Stimulated activated CD4-positive, alpha-beta T cell treated with anti-CD3 and anti-CD28 coated beads, Interleukin-1b, Interleukin-23, amount 100 ng/mL, for 4 hours (primary cell): ENCODE results near the gene CARD9.
A peak's percentile ranks its signal among the peaks of the same experiment; 100 is the strongest.

Source experiments
- DNase-seq, 2 donors: peaks; one replicate each; pipeline ENCODE4 v3.0.0-alpha.2; 2020; ENCODE audit warnings: low read depth in 2 of 2

CARD9 gene

DNA sequence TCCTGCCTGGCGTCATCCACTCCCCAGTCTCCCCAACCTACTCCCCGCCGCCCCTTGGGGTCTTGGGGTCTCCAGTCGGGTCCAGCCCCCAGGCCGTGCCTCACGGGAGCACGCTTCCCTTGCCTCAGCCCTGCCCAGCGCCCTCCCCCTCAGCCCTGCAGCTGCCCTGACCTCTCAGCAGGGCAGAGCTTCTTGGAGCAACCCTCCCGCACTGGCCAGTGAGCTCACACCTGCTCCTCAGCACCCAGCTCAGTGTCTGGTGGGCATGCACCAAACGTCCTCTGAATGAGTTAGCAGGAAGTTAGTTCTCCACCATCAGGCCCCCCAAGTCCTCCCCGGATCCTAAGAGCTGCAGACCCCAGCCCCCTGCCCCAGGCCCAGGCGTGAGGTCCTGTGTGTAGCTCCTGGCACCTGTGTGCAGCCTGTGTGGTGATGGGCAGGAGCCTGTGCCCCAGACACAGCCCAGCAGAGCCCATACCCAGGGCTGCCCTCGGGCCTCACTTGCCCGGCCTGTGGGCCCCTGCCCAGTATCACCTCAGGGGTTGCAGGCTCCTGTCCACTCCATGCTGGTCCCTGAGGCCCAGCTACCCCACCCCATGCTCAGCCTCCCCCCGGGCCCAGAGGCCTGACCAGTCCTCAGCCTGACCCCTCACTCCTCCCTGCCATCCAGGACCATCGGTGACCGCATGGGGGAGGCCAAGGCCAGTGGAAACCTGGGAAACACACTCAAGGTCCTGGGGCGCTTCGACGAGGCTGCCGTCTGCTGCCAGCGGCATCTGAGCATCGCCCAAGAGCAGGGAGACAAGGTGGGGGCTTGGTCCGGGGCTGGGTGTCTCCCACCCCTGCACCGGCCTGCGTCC is 37.9 kb downstream of the CARD9 start:
- DNase-seq, result no peak

DNA sequence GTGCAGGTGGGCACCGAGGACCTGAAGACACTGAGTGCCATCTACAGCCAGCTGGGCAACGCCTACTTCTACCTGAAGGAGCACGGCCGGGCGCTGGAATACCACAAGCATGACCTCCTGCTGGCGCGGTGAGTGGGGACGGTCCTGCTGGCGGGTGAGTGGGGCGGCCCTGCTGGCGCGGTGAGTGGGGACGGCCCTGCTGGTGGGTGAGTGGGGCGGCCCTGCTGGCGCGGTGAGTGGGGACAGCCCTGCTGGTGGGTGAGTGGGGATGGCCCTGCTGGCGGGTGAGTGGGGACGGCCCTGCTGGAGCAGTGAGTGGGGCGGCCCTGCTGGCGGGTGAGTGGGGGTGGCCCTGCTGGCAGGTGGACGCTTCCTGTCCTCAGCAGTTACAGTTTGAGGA is 38.9 kb downstream of the CARD9 start:
- DNase-seq, result no peak

- DNase-seq, result no peak
These were observed 40.0 kb downstream of the CARD9 start for GRCh38 chr9:136333486-136333885.

GRCh38 chr9:136333045-136333444 is 40.4 kb downstream of the CARD9 start:
- no peak for DNase-seq

DNA sequence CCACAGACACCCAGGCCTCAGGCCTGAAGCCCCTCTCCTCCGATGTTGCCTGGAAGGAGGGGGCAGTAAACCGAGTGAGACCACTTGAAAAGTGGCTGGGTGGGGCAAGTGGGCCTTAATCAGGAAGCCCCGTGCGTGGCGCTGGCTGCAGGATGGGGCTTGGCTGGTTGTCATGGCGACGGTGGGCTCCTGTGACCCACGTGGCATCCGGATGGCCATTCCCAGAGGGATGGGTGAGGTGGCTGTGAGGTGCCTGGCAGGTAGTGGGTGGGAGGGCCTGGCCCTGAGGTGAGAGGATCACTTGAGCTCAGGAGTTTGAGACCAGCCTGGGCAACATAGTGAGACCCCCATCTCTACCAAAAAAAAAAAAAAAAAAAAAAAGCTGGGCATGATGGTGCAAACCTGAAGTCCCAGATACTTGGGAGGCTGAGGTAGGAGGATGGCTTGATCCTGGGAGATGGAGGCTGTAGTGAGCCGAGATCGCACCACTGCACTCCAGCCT is 40.9 kb downstream of the CARD9 start:
- DNase-seq, result no peak

DNA sequence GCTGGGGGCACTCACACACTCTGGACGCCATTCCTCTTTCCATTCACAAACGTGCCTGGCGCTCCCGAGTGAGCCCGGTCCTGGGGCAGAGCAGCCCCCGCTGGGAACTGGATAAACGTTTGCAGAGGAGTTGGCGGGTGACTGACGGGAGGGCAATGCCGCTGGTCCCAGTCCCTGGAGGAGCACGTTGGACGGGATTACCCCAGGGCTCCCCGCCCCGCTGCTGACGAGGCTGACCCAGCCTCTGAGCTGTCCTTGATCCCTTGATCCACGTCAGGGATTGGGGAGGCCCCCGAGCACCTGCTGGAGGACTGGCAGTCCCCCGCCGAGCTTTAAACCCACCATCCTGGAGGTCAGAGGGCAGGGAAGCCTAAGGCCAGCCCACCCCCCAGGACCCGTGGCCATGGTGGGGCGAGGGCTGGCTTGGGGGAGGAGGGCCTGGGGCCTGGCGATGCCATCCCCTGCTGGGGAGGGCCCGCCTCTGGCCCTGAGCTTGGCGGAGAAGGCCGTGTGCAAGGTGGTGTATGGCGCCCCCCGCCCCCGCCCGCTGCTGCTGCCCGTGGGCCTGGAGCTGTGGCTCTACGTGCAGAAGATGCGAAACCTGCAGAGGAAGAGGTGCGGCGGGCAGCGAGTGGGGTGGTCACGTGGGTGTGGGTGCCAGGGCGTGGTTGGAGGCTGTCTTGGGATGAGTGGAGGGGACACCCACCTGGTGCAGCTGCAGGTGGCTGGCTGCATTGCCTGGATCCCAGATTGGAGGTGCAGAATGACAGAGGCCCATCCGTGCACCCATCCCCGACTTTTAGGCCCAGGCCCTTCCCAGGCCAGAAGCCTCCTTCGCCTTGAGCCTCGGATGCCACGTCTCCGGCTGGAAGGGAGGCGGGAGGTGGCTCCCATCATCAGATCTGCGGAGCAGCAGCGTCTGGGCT is 41.6 kb downstream of the CARD9 start:
- no peak for DNase-seq

- DNase-seq, result no peak
These were observed 42.4 kb downstream of the CARD9 start for GRCh38 chr9:136331030-136331429.

GRCh38 chr9:136330406-136330990 is 43.0 kb downstream of the CARD9 start:
- no peak for DNase-seq

DNA sequence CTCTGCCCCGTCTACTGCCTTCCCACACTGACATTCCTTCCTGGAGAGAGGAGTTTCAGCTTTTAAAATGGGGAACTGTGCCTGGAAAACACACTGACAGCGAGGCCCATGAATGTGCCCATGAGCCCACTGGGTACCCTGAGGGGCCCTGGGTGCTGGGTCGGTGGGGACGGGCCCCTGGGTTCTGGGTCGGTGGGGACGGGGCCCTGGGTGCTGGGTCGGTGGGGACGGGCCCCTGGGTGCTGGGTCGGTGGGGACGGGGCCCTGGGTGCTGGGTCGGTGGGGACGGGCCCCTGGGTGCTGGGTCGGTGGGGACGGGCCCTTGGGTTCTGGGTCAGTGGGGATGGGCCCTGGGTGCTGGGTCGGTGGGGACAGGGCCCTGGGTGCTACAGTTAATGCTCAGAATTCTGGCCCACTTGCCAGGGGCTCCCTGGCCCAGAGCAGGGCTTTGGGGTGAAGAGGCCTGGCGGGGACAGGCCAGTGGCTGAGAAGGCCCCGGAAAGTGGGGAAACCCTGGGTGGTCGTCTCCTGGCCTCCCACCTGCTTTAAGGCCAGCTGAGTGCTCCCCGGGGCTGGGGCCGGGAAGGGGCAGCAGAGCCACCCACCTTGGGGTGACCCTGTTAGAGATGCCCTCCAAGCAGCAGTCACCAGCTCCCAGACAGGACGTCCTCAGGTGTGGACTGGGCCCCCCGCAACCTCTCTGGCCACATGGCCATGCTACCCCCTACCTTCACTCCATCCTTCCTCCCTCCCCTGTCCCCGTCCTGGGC is 43.6 kb downstream of the CARD9 start:
- DNase-seq, result no peak

DNA sequence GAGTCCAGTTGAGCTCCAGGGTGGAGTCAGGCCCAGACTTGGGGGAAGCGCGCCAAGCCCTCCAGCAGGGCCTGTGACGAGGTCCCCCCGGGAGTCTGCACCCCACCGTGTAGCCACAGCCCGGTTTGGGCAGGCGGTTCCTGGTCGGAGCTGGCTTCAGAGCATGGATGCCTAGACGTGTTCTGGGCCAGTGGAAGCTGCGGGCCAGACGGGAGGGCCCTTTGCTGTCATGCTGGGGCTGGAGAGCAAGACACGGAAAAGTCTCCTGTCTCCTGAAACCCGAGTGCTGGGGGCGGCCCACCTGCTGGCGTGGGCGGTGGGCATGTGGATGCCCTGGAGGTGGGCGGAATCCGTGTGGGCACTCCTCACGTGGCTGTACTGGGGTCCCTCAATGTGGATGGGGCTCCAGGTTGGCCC is 44.2 kb downstream of the CARD9 start:
- no peak for DNase-seq

- DNase-seq, result no peak
These were observed 44.8 kb downstream of the CARD9 start for GRCh38 chr9:136328622-136329041.

DNA sequence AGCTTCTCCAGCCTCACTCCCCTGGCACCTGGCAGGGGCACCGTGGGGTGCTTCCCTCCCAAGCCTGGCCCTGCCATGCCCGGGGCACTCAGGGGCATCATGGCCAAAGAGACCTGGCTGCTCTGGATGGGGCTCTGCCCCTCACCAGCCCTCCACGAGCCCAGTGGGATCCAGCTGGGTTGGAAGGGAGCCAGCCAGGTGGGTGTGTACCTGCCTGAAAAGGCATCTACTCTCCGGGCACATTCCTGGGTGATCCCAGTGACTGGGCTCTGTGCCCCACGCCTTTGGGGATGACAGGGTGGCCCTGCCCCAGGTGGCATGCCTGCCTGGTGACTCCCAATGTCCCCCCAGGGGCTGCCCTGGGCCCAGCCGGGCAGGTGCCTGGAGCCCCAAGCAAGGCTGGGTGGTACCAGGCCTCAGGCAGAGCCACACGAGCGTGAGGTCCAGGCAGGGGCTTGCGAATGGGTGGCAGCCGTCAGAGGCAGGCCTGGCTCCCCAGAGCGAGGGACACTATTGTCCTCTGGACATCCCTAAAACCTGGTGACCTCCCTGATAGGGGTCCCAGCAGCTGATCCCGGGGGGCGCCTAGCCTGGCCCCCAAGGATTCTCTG is 45.4 kb downstream of the CARD9 start:
- no peak for DNase-seq

DNA sequence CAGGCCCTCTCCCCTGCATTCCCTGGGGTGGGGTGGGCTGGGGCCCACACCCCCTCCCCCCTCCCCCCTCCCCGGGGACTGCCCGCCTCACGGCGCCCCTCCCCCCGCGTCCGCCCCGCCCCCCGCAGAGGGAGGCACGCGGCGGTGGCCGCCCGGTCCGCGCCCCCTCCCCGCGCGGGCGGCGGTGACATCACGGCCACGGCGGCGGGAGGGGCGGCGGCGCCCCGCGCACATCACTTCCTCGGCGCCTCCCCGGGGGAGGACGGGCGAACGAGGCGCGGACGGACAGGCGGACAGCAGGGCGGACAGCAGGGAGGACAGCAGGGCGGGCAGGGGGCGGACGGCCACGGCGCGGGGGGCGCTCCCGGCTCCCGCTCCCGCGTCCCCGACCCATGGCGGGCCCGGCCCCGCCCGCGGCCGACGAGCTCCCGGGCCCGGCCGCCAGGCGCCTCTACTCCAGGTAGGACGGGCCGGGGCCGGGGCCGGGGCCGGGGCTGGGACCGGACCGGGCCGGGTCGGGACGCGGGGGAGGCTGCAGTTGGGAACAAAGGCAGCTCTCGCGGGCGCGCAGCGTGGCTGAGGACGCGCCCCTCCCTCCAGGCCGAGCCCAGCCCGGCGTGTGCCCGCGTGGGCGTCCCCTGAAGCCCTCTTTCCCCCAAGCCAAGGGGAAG is 46.0 kb downstream of the CARD9 start, which contains the start of gene GPSM1:
TSS of gene GPSM1 (plus strand) at position 236 of the 671 bp plus-strand sequence. CDS start at position 393, 157 bp downstream.
- peak; percentile 49 to 55 for DNase-seq

GRCh38 chr9:136326761-136327303 is 46.6 kb downstream of the CARD9 start:
- no peak for DNase-seq

DNA sequence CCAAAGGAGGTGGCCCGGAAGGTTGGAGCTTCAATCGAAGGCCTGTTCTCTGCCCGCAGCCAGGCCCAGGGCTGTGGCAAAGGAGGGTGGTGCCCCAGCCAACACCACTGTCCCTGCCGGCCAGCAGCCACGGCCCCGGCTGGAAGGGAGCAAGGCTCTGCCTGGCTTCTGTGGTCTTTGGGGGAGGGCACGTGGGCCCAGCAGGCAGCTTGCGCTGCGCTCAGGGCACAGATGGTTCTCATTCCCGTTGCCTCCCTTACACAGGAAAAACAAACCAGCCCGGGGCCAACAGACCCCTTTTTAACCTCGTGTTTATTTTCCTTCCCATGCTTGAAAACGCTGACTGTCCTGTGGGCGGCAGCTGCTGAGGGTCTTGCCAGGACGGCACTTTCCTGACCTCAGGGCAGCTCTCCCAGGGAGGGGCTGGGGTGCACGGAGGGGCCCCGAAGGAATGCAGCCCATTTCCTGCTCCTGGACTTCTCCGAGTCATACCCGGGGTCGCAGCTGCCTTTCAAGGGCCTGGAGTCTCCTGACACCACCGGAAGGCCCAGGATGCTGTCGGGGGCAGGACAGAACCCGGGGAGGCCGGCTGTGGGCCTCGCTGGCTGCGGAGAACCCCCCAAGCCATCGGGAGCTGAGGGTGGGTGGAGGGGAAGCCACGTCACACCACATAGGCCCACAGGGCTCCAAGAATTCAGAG is 47.3 kb downstream of the CARD9 start:
- no peak for DNase-seq

GRCh38 chr9:136325358-136325757 is 48.1 kb downstream of the CARD9 start:
- DNase-seq, result no peak

DNA sequence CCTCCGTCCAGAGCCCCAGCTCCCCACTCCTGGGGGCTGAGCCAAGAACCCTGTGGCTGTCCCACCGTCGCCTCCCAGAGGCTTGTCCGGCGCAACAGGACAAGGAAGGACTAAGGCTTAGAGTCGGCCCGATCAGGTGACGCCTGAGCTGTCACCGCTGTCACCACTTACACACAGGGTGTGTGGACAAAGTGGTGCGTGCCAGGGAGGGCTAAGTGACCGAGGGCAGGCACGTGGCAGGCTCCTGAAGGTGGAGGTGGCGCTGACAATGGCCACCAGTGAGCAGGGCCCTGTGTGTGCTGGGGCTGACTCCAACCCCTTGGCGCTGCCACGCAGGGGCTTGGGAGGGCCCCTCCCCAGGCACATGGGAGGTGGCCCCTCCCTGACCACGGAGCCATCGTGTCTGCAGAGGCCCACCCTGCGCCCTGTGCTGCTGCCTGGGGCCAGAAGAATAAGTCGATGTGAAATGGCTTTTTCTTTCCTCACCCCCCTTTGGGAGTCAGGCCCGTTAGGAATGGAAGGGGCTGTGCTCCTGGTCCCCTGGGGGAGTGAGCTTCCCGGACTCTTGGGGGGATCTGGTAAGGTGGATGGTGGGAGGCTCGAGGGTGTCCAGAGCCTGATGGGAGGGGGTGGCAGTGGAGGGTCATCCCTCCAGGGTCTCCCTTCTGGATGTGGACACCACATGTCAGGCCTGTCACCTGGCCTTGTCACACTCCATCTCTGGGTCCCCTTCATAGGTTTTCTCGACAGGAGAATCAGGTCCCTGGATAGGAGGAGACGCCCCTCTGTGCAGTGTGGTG is 48.8 kb downstream of the CARD9 start:
- DNase-seq, result no peak

DNA sequence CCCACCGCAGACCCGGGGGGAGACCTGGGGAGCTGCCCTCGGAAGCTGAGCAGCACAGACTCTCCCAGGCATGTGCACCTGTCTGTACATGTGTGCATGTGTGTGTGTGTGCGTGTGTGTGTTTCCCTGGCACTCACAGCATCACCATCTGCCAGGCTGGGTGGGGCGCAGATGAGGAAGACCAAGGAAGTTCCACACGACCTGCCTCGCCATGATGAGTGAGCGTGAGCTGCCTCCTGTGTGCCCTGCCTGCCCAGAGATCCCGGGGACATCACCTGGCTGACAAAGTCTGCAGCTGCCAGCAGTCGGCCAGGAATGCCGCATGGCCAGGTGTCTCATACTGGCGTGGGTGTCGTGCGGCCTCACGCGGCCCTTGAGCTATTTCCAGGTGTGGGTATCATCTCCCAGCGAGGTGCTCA is 50.1 kb downstream of the CARD9 start:
- DNase-seq, result no peak
